Measurements from ENCODE around the gene KLK7. TPM values are rescaled to one million over a fixed set of nuclear protein-coding genes. Genes with fewer than 3 reads are reported as not detected.

The KLK7 gene
- total and polyA plus RNA-seq, 7 donors = not detected

DNA sequence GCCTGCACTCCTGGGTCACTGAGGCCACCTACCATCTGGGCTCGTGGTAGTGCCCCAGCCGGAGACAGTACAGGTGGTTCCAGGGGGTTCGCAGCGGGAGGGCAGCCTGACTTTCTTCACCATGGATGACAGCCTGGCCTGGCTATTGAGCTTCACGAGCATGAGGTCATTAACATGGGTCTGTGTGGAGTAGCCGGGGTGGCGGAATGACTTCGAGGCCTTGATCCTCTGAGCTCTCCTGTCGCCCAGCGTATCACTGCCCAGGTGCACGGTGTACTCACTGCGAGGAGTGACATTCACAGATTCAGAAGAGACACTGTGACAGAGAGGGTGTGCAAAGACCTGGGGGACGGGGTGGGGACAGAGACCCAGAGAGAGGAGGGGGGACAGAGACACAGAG, 3.5 kb downstream of the KLK7 start:
- ATAC-seq = no peak
- no peak for DNase-seq
- TF ChIP-seq, protein P1, sequence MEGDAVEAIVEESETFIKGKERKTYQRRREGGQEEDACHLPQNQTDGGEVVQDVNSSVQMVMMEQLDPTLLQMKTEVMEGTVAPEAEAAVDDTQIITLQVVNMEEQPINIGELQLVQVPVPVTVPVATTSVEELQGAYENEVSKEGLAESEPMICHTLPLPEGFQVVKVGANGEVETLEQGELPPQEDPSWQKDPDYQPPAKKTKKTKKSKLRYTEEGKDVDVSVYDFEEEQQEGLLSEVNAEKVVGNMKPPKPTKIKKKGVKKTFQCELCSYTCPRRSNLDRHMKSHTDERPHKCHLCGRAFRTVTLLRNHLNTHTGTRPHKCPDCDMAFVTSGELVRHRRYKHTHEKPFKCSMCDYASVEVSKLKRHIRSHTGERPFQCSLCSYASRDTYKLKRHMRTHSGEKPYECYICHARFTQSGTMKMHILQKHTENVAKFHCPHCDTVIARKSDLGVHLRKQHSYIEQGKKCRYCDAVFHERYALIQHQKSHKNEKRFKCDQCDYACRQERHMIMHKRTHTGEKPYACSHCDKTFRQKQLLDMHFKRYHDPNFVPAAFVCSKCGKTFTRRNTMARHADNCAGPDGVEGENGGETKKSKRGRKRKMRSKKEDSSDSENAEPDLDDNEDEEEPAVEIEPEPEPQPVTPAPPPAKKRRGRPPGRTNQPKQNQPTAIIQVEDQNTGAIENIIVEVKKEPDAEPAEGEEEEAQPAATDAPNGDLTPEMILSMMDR (IDR thresholded peaks at IDR 0.05) = no peak
- Histone ChIP-seq H3K36me3 (ENCODE audit: insufficient read depth in 1 of 2, low read depth in 1 of 2) (no peaks in the 10 kb centered on the region), H3K4me1 (no peaks in the 10 kb centered on the region), H3K9me3 (no peaks in the 10 kb centered on the region), H3K27me3 (ENCODE audit: insufficient read depth in 3 of 3, low read length in 2 of 3) (peaks cover 0 to 3% (median 2%) of the 10 kb centered on the region in 3 donors), H3K27ac (no peak overlapping the region), H3K4me3 (no peak overlapping the region)
- intact Hi-C loops (cut with DNase I) = no loop called here
- 36 to 51% (median 50%) methylated on average over 12 to 13 of the region's 13 CpGs for WGBS, 3 donors

DNA sequence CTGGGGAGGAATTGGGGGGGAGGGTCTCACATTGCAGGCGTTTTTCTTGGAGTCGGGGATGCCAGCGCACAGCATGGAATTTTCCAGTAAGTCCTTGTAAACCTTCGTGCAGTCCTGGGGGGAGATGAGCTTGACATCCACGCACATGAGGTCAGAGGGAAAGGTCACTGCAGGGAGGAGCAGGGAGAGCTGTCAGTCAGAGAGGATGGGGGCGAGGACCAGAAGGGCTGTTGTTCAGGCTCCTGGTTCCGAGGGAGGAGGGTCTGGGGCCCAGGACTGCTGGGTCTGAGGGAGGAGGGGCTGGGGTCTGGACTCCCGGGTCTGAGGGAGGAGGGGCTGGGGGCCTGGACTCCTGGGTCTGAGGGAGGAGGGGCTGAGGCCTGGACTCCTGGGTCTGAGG, 4.0 kb downstream of the KLK7 start:
- DNase-seq = no peak
- TF ChIP-seq, protein P1 (IDR thresholded peaks at IDR 0.05) = no peak
- H3K4me3 ChIP-seq = no peak overlapping the region
- no peak overlapping the region for H3K27ac ChIP-seq
- 20 to 29% (median 27%) methylated on average over 8 of the region's 8 CpGs for whole genome bisulfite sequencing, 3 donors
- no peak for ATAC-seq
- H3K4me1 ChIP-seq = no peaks in the 10 kb centered on the region
- intact Hi-C loops (cut with DNase I) = no loop called here
- H3K27me3 ChIP-seq (ENCODE audit: insufficient read depth in 3 of 3, low read length in 2 of 3) = peaks cover 0 to 3% (median 2%) of the 10 kb centered on the region in 3 donors
- H3K36me3 ChIP-seq (ENCODE audit: insufficient read depth in 1 of 2, low read depth in 1 of 2) = no peaks in the 10 kb centered on the region
- H3K9me3 ChIP-seq = no peaks in the 10 kb centered on the region

GRCh38 chr19:50978772-50979390, 4.8 kb downstream of the KLK7 start:
- peaks cover 0 to 3% (median 2%) of the 10 kb centered on the region in 3 donors for H3K27me3 ChIP-seq (ENCODE audit: insufficient read depth in 3 of 3, low read length in 2 of 3)
- no peaks in the 10 kb centered on the region for H3K9me3 ChIP-seq
- no peaks in the 10 kb centered on the region for H3K36me3 ChIP-seq (ENCODE audit: insufficient read depth in 1 of 2, low read depth in 1 of 2)
- intact Hi-C loops (cut with DNase I) = no loop called here
- H3K4me3 ChIP-seq = no peak overlapping the region
- WGBS, 3 donors = 58 to 61% (median 60%) methylated on average over 5 of the region's 5 CpGs
- no peaks in the 10 kb centered on the region for H3K4me1 ChIP-seq
- DNase-seq (no peak), ATAC-seq (no peak)
- TF ChIP-seq, protein P1 (IDR thresholded peaks at IDR 0.05) = no peak
- no peak overlapping the region for H3K27ac ChIP-seq

DNA sequence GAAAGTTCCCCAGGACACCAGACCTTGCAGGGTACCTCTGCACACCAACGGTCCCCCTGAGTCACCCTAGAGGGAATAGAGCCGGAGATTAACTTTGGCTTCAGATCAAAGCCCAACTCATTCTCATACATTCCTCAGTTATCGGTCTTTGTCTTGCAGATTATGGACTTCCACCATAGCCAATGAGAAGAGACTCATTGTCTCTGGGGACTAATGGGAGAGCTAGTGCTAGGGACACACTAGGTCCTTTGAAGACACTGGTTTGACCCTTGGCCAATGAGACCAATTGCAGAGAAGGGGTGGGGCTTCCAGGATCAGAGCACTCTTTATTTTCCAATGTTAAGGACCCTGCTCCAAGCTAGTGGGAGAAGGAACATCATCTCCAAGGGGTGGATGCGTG, 6.1 kb downstream of the KLK7 start:
- intact Hi-C loops (cut with DNase I) = no loop called here
- WGBS, 3 donors = 64 to 81% (median 68%) methylated on average over 4 of the region's 4 CpGs
- H3K4me3 ChIP-seq = no peak overlapping the region
- no peaks in the 10 kb centered on the region for H3K4me1 ChIP-seq
- ATAC-seq = no peak
- H3K27ac ChIP-seq = no peak overlapping the region
- no peak for DNase-seq
- TF ChIP-seq, protein P1 (IDR thresholded peaks at IDR 0.05) = no peak
- no peaks in the 10 kb centered on the region for H3K36me3 ChIP-seq (ENCODE audit: insufficient read depth in 1 of 2, low read depth in 1 of 2)
- no peaks in the 10 kb centered on the region for H3K9me3 ChIP-seq
- H3K27me3 ChIP-seq (ENCODE audit: insufficient read depth in 3 of 3, low read length in 2 of 3) = peaks cover 0 to 3% (median 2%) of the 10 kb centered on the region in 3 donors

- Histone ChIP-seq H3K27me3 (ENCODE audit: insufficient read depth in 3 of 3, low read length in 2 of 3) (peaks cover 0 to 3% (median 2%) of the 10 kb centered on the region in 3 donors), H3K4me1 (no peaks in the 10 kb centered on the region), H3K36me3 (ENCODE audit: insufficient read depth in 1 of 2, low read depth in 1 of 2) (no peaks in the 10 kb centered on the region), H3K27ac (no peak overlapping the region), H3K9me3 (no peaks in the 10 kb centered on the region), H3K4me3 (no peak overlapping the region)
- 16 to 28% (median 22%) methylated on average over 8 of the region's 8 CpGs for WGBS, 3 donors
- TF ChIP-seq, protein P1 (IDR thresholded peaks at IDR 0.05) = no peak
- ATAC-seq (no peak), DNase-seq (no peak)
- intact Hi-C loops (cut with DNase I) = no loop called here
Observed at GRCh38 chr19:50975766-50976165, 8.0 kb downstream of the KLK7 start.
